Smooth muscle cell (in vitro differentiated cells): ENCODE measurements around the gene SCAF8. TPM values are rescaled to one million over a fixed set of nuclear protein-coding genes. Genes with fewer than 3 reads are reported as not detected.

ENCODE experiments used
- DNase-seq: peaks from one replicate; lab custom pipeline; 2025; ENCODE audit not compliant: unreplicated experiment; lab: John Stamatoyannopoulos, UW
- H2AFZ ChIP-seq: fragments of 200-600 bp; sonication (generic); 2 replicates; pipeline ENCODE4 v1.6.0; 2016; ENCODE audit warnings: antibody characterized with exemption, low read depth, mild to moderate bottlenecking
- H3F3A ChIP-seq: fragments of 200-600 bp; sonication (generic); 2 replicates; pipeline ENCODE4 v1.6.0; 2017; ENCODE audit warnings: antibody characterized with exemption, low read depth
- H3K27ac ChIP-seq: fragments of 200-600 bp; sonication (generic); 2 replicates; pipeline ENCODE4 v1.5.1; 2016; ENCODE audit warnings: low read depth, mild to moderate bottlenecking
- H3K27me3 ChIP-seq: fragments of 200-600 bp; sonication (generic); 2 replicates; pipeline ENCODE4 v1.6.1; 2016; ENCODE audit warnings: low read depth, mild to moderate bottlenecking
- H3K36me3 ChIP-seq: fragments of 200-600 bp; sonication (generic); 2 replicates; pipeline ENCODE4 v1.5.1; 2016; ENCODE audit warnings: low read depth
- H3K4me1 ChIP-seq: fragments of 200-600 bp; sonication (generic); 2 replicates; pipeline ENCODE4 v1.5.1; 2016; ENCODE audit warnings: low read depth
- H3K4me2 ChIP-seq: fragments of 200-600 bp; sonication (generic); 2 replicates; pipeline ENCODE4 v1.6.0; 2016; ENCODE audit warnings: mild to moderate bottlenecking
- H3K4me3 ChIP-seq: fragments of 200-600 bp; sonication (generic); 2 replicates; pipeline ENCODE4 v1.5.1; 2016; ENCODE audit warnings: mild to moderate bottlenecking
- H3K79me2 ChIP-seq: fragments of 200-600 bp; sonication (generic); 2 replicates; pipeline ENCODE4 v1.6.0; 2016; ENCODE audit warnings: low read depth, mild to moderate bottlenecking
- H3K9ac ChIP-seq: fragments of 200-600 bp; sonication (generic); 2 replicates; pipeline ENCODE4 v1.6.0; 2016; ENCODE audit warnings: low read depth
- H3K9me3 ChIP-seq: fragments of 200-600 bp; sonication (generic); replicated peaks from 2 replicates; pipeline ENCODE4 v1.5.1; 2016; ENCODE audit warnings: low read depth
- H4K20me1 ChIP-seq: fragments of 200-600 bp; sonication (generic); 2 replicates; pipeline ENCODE4 v1.6.0; 2016; ENCODE audit warnings: low read depth
- CTCF ChIP-seq: fragments of 200-600 bp; sonication (generic); IDR thresholded peaks from 2 replicates; pipeline ENCODE4 v1.5.1; 2017; ENCODE audit warnings: borderline replicate concordance, mild to moderate bottlenecking, antibody characterized with exemption; ENCODE audit not compliant: insufficient read depth, poor library complexity, severe bottlenecking
- whole genome bisulfite sequencing: methylation state at CpG from one replicate; pipeline ENCODE4 v1.1.7; 2016; ENCODE audit warnings: low lambda C conversion rate; 5-methylcytosine and 5-hydroxymethylcytosine counted together
- polyA plus RNA-seq: library from polyadenylated mRNA; unstranded; fragments of >200 nt; fragmentation: Nextera tagmentation; extraction: Ambion mirVana; gene quantifications from 2 replicates; pipeline ENCODE4 v1.2.1, GENCODE V29; 2016
- total RNA-seq: library from RNA; depleted of rRNA; stranded (reverse); fragments of >200 nt; gene quantifications from 2 replicates; pipeline ENCODE4 v1.2.3, GENCODE V29; 2014

Gene SCAF8
- total and polyA plus RNA-seq, 2 experiments from 2014 or later = 12.3 to 37.6 TPM

- Histone ChIP-seq H3K4me3 (no peak overlapping the region), H3K27ac (no peak overlapping the region), H3K4me1 (no peaks in the 10 kb centered on the region), H3K9me3 (no peaks in the 10 kb centered on the region), H2AFZ (no peak overlapping the region), H4K20me1 (no peaks in the 10 kb centered on the region), H3K4me2 (no peak overlapping the region), H3K36me3 (no peaks in the 10 kb centered on the region), H3K79me2 (no peaks in the 10 kb centered on the region), H3K27me3 (no peaks in the 10 kb centered on the region), H3F3A (no peaks in the 10 kb centered on the region), H3K9ac (no peak overlapping the region)
- TF ChIP-seq CTCF = no peak
- 83% methylated on average over 8 of the region's 8 CpGs for WGBS
- no peak for DNase-seq
Measured at GRCh38 chr6:154705471-154706113, 27.6 kb upstream of the SCAF8 start.

GRCh38 chr6:154706389-154706788 lies 26.8 kb upstream of the SCAF8 start:
- no peak for TF ChIP-seq CTCF
- 32% methylated on average over 2 of the region's 2 CpGs for WGBS

GRCh38 chr6:154709621-154710020 lies 23.6 kb upstream of the SCAF8 start:
- Histone ChIP-seq H3F3A (peaks cover 7% of the 10 kb centered on the region), H3K27ac (no peak overlapping the region), H3K79me2 (no peaks in the 10 kb centered on the region), H3K4me3 (no peak overlapping the region), H2AFZ (no peak overlapping the region), H3K9ac (no peak overlapping the region), H4K20me1 (no peaks in the 10 kb centered on the region), H3K36me3 (no peaks in the 10 kb centered on the region), H3K27me3 (no peaks in the 10 kb centered on the region), H3K4me1 (no peaks in the 10 kb centered on the region), H3K4me2 (no peak overlapping the region), H3K9me3 (no peaks in the 10 kb centered on the region)
- DNase-seq = no peak
- WGBS = 72% methylated on average over 3 of the region's 3 CpGs
- TF ChIP-seq CTCF = no peak

More at GRCh38 chr6:154706389-154706788, 26.8 kb upstream of the SCAF8 start:
- H3K9me3 ChIP-seq = no peaks in the 10 kb centered on the region
- H3K4me1 ChIP-seq = no peaks in the 10 kb centered on the region
- H2AFZ ChIP-seq = no peak overlapping the region
- H3K36me3 ChIP-seq = no peaks in the 10 kb centered on the region
- H3K4me3 ChIP-seq = no peak overlapping the region
- no peak for DNase-seq
- H3K27me3 ChIP-seq = no peaks in the 10 kb centered on the region
- no peak overlapping the region for H3K27ac ChIP-seq
- H3K79me2 ChIP-seq = no peaks in the 10 kb centered on the region
- no peaks in the 10 kb centered on the region for H4K20me1 ChIP-seq
- no peaks in the 10 kb centered on the region for H3F3A ChIP-seq
- H3K9ac ChIP-seq = no peak overlapping the region
- H3K4me2 ChIP-seq = no peak overlapping the region

- no peaks in the 10 kb centered on the region for H4K20me1 ChIP-seq
- H3K9me3 ChIP-seq = no peaks in the 10 kb centered on the region
- WGBS = 87% methylated on average over 2 of the region's 2 CpGs
- H3K27ac ChIP-seq = no peak overlapping the region
- H3K4me2 ChIP-seq = no peak overlapping the region
- H3K4me3 ChIP-seq = no peak overlapping the region
- TF ChIP-seq CTCF = no peak
- H3K4me1 ChIP-seq = no peaks in the 10 kb centered on the region
- no peaks in the 10 kb centered on the region for H3K79me2 ChIP-seq
- no peak for DNase-seq
- no peak overlapping the region for H3K9ac ChIP-seq
- no peaks in the 10 kb centered on the region for H3K27me3 ChIP-seq
- H3K36me3 ChIP-seq = no peaks in the 10 kb centered on the region
- H3F3A ChIP-seq = peaks cover 7% of the 10 kb centered on the region
- H2AFZ ChIP-seq = no peak overlapping the region
Measured at GRCh38 chr6:154710689-154711088, 22.5 kb upstream of the SCAF8 start.
